Skeletal muscle tissue (tissue), 4 donors: ENCODE data around the gene CNPY1. TPM values are rescaled to one million over a fixed set of nuclear protein-coding genes. Genes with fewer than 3 reads are reported as not detected.
"Not testable (repeated sequence)": the region's sequence is repeated elsewhere in the genome, so short reads cannot be mapped to it uniquely, and the experiment has no call there.

Experiments used
- H3K27ac ChIP-seq: one replicate; pipeline ENCODE4 v1.7.0; 2013; ENCODE audit warnings: mild to moderate bottlenecking, low read depth, low read length, inconsistent platforms
- H3K27me3 ChIP-seq, 3 donors: one replicate each; pipeline ENCODE4 v1.7.0; 2013; ENCODE audit warnings: low read length in 3 of 3; ENCODE audit not compliant: control insufficient read depth in 3 of 3, insufficient read depth in 3 of 3
- H3K36me3 ChIP-seq, 3 donors: one replicate each; pipeline ENCODE4 v1.7.0; 2013; ENCODE audit warnings: low read length in 3 of 3; ENCODE audit not compliant: control insufficient read depth in 3 of 3, insufficient read depth in 3 of 3
- H3K4me1 ChIP-seq, 3 donors: one replicate each; pipeline ENCODE4 v1.7.0; 2013; ENCODE audit warnings: low read length in 3 of 3, mild to moderate bottlenecking in 3 of 3; ENCODE audit not compliant: control insufficient read depth in 3 of 3, insufficient read depth in 3 of 3
- H3K4me3 ChIP-seq, 3 donors: one replicate each; pipeline ENCODE4 v1.7.0; 2013; ENCODE audit warnings: low read length in 3 of 3
- H3K9ac ChIP-seq, 3 donors: one replicate each; pipeline ENCODE4 v1.7.0; 2013; ENCODE audit warnings: low read length in 3 of 3, mild to moderate bottlenecking in 3 of 3, moderate library complexity in 2 of 3, low read depth in 1 of 3
- H3K9me3 ChIP-seq, 3 donors: one replicate each; pipeline ENCODE4 v1.7.0; 2013; ENCODE audit warnings: low read length in 3 of 3; ENCODE audit not compliant: control insufficient read depth in 3 of 3
- total RNA-seq: library from RNA; depleted of rRNA; stranded (reverse); fragments of >200 nt; gene quantifications from one replicate; pipeline ENCODE4 v1.2.3, GENCODE V29; 2014
- donor health status: Osteomylitis.

Gene CNPY1
- total RNA-seq, 1 donor from 2014 or later: 0.52 TPM

DNA sequence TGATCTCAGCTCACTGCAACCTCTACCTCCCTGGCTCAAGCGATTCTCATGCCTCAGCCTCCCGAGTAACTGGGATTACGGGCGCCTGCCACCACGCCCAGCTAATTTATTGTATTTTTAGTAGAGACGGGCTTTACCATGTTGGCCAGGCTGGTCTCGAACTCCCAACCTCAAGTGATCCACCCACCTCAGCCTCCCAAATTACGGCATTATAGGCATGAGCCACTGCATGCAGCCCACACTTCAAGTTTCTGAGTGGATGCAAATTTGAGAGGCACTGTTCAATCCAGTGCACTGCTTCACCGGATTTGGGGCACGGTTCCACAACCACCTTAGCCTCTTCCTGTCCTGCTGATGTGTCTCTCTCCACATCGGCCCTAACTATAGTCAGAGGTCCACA lies 16.5 kb downstream of the CNPY1 start:
- H3K27me3 ChIP-seq: peaks cover 52 to 65% (median 59%) of the 10 kb centered on the region in 3 donors
- H3K36me3 ChIP-seq: no peaks in the 10 kb centered on the region
- no peak overlapping the region for H3K27ac ChIP-seq
- peaks cover 9 to 15% (median 13%) of the 10 kb centered on the region in 3 donors for H3K4me1 ChIP-seq
- no peak overlapping the region for H3K9ac ChIP-seq
- peaks cover 0 to 2% (median 0%) of the 10 kb centered on the region in 3 donors for H3K9me3 ChIP-seq
- no peak overlapping the region for H3K4me3 ChIP-seq

GRCh38 chr7:155529346-155529745 lies 17.0 kb downstream of the CNPY1 start:
- Histone ChIP-seq H3K4me1 (peaks cover 9 to 14% (median 13%) of the 10 kb centered on the region in 3 donors), H3K27me3 (peaks cover 47 to 60% (median 54%) of the 10 kb centered on the region in 3 donors), H3K36me3 (no peaks in the 10 kb centered on the region), H3K27ac (no peak overlapping the region), H3K9ac (no peak overlapping the region), H3K4me3 (no peak overlapping the region), H3K9me3 (peaks cover 0 to 2% (median 0%) of the 10 kb centered on the region in 3 donors)

GRCh38 chr7:155527664-155528063 lies 18.7 kb downstream of the CNPY1 start:
- no peaks in the 10 kb centered on the region for H3K4me1 ChIP-seq
- H3K27me3 ChIP-seq: peaks cover 33 to 52% (median 51%) of the 10 kb centered on the region in 3 donors
- no peak overlapping the region for H3K9ac ChIP-seq
- H3K27ac ChIP-seq: no peak overlapping the region
- H3K36me3 ChIP-seq: no peaks in the 10 kb centered on the region
- peaks cover 0 to 2% (median 0%) of the 10 kb centered on the region in 3 donors for H3K9me3 ChIP-seq
- no peak overlapping the region for H3K4me3 ChIP-seq

DNA sequence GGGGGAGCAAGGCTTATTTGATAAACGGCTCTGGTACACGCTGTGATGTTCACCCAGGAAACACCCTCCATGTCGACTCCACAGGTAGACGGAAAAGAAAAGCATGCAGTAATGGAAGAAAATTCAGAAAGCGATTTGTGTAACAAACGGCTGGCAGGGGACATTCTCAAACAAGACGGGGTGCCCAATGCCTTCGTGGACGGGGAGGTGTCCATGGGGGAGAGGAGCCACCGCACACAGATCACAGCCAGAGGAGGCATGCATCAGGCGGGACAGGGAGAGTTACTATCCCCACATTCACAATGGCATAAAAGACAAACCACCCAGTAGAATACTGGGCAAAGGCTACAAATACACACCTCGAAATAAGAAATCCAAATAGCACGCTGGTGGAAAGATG lies 20.1 kb downstream of the CNPY1 start:
- Histone ChIP-seq H3K9me3 (peaks cover 0 to 2% (median 0%) of the 10 kb centered on the region in 3 donors), H3K27me3 (peaks cover 18 to 49% (median 42%) of the 10 kb centered on the region in 3 donors), H3K4me3 (no peak overlapping the region), H3K36me3 (no peaks in the 10 kb centered on the region), H3K4me1 (no peaks in the 10 kb centered on the region), H3K9ac (no peak overlapping the region), H3K27ac (no peak overlapping the region)

DNA sequence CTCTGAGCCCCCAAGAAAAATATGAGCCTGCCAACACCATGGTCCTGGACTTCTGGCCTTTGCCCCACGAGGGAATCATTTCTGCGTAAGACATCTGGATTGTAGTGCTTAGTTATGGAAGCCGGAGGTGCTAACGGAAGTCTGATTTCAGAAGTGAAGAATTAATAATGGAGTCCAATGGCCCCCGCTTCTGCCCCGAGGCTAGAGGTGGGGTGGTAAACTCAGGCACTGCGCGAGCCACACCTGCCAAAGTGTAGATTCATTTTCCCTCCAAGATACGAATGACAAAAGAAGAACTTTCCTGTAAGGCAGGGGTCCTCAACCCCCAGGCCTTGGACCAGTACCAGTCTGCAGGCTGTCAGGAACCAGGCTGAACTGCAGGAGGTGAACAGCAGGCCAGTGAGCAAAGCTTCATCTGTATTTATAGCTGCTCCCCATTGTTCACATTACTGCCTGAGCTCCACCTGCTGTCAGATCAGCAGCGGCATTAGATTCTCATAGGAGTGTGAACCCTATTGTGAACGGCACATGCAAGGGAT lies 22.3 kb downstream of the CNPY1 start:
- peaks cover 4 to 33% (median 32%) of the 10 kb centered on the region in 3 donors for H3K27me3 ChIP-seq
- no peak overlapping the region for H3K27ac ChIP-seq

DNA sequence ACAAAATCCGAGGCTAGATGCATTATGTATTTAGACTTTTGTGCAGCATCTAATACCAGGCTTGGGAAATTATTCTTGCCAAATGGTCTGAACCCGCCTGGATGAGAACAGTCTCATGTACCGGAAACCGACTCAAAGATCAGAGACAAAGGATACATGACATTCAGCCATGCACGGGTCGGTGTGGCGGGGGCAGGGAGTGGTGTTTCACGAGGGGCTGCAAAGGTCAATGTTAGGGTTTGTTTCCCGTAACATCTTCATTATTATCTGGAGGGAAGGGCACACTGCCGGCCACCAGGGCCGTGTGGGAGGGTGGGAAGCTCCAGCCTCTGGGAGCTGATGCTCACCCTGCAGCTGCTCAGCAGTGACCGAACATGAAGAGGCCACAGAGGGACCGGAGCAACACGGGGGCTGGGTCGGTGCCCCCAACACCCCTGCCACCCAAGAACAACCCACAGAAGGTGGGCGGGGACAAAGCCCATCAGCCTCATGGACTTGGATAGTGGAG lies 23.1 kb downstream of the CNPY1 start:
- no peak overlapping the region for H3K4me3 ChIP-seq
- no peaks in the 10 kb centered on the region for H3K4me1 ChIP-seq
- H3K27ac ChIP-seq: no peak overlapping the region
- H3K27me3 ChIP-seq: peaks cover 6 to 38% (median 33%) of the 10 kb centered on the region in 3 donors
- H3K9me3 ChIP-seq: no peaks in the 10 kb centered on the region
- H3K9ac ChIP-seq: no peak overlapping the region
- H3K36me3 ChIP-seq: no peaks in the 10 kb centered on the region

More for the DNA sequence above, 22.3 kb downstream of the CNPY1 start:
- H3K36me3 ChIP-seq: no peaks in the 10 kb centered on the region
- H3K9ac ChIP-seq: no peak overlapping the region
- H3K9me3 ChIP-seq: peaks cover 0 to under 1% (median 0%) of the 10 kb centered on the region in 3 donors
- no peak overlapping the region for H3K4me3 ChIP-seq
- H3K4me1 ChIP-seq: no peaks in the 10 kb centered on the region

DNA sequence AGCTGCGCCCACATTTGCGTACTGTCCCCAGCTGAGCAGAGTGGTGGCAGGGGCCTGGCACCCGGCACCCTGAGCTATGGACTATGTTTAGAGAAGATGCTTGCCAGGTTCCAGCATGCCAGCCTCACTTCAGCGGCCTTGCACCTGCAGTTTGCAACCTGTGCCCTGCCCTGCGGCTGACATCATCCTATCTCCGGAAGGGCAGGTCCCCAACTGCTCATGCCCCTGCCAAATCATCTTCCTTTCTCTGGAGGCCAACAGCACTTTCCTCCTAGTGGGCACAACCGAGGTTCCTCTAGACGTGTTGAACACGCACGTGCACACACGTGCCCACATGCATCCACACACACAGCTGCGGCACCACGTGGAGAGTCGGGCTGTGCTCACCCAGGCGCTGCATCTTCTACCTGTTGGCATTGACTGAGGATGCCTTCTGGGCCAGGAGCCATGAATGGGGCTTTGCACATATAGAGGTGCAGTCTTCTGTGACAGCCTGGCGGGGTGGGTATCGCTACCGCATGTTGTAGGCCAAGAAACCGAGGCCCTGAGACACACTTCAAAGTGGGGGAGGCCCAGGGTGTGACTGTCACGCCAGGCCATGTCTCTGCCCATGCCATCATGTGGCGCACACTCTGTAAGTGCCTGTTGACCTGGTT lies 24.5 kb downstream of the CNPY1 start:
- no peak overlapping the region for H3K9ac ChIP-seq
- H3K27me3 ChIP-seq: peaks cover 17 to 48% (median 44%) of the 10 kb centered on the region in 3 donors
- H3K9me3 ChIP-seq: no peaks in the 10 kb centered on the region
- H3K36me3 ChIP-seq: no peaks in the 10 kb centered on the region
- no peak overlapping the region for H3K27ac ChIP-seq
- no peaks in the 10 kb centered on the region for H3K4me1 ChIP-seq
- no peak overlapping the region for H3K4me3 ChIP-seq

GRCh38 chr7:155521007-155521742 lies 25.2 kb downstream of the CNPY1 start:
- Histone ChIP-seq H3K4me3 (no peak overlapping the region), H3K9ac (no peak overlapping the region), H3K27ac (no peak overlapping the region), H3K4me1 (no peaks in the 10 kb centered on the region), H3K36me3 (no peaks in the 10 kb centered on the region), H3K9me3 (no peaks in the 10 kb centered on the region), H3K27me3 (peaks cover 23 to 52% (median 45%) of the 10 kb centered on the region in 3 donors)

GRCh38 chr7:155520114-155520513 lies 26.2 kb downstream of the CNPY1 start:
- H3K9ac ChIP-seq: no peak overlapping the region
- H3K27ac ChIP-seq: no peak overlapping the region
- peaks cover 23 to 59% (median 52%) of the 10 kb centered on the region in 3 donors for H3K27me3 ChIP-seq

GRCh38 chr7:155519358-155519757 lies 27.0 kb downstream of the CNPY1 start:
- H3K9me3 ChIP-seq, H3K4me3 ChIP-seq, H3K27ac ChIP-seq, H3K36me3 ChIP-seq, H3K9ac ChIP-seq, H3K4me1 ChIP-seq: not testable (repeated sequence)
- H3K27me3 ChIP-seq: peaks cover 26 to 62% (median 52%) of the 10 kb centered on the region in 3 donors

More at GRCh38 chr7:155520114-155520513, 26.2 kb downstream of the CNPY1 start:
- no peaks in the 10 kb centered on the region for H3K4me1 ChIP-seq
- no peak overlapping the region for H3K4me3 ChIP-seq
- no peaks in the 10 kb centered on the region for H3K9me3 ChIP-seq
- no peaks in the 10 kb centered on the region for H3K36me3 ChIP-seq
